ENCODE measurements around the gene CACNA1H. TPM values are rescaled to one million over a fixed set of nuclear protein-coding genes. Genes with fewer than 3 reads are reported as not detected.

The CACNA1H gene
- total and polyA plus RNA-seq, 2 of the 8 experiments (the other 6 are each of a cell fraction or from before 2014, with no cell fraction given), result 14.0 to 28.7 TPM

DNA sequence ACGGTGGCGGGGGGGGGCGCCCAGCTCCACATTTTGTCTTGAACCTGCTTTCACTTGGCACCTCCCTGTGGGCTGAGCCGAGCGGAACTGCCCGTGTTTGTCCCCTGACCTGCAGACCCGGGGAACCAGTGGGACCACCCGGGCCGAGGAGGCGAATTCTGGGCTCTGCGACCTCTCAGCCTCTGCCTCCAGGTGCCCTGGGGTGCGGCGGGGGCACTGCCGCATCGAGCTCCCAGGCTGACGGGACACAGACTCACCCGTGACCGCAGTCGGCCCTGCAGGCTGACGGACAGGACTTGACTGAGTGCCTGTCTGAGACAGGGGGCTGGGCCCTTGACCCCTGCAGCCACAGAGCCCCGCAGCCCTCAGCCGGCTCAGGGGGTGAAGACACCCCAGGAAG is 45.8 kb upstream of the CACNA1H start:
- CTCF ChIA-PET (ENCODE audit: partially characterized antibody), result interaction anchor here (1.0 to 2.6 kb wide), 6 partner anchors 16 to 104 kb away, joined by 3 to 12 read pairs (median 5); no protein-coding TSS in a partner anchor
- no peak for TF ChIP-seq KDM4A (IDR thresholded peaks at IDR 0.05; ENCODE audit: low read depth, low read length, severe bottlenecking)
- no peak for TF ChIP-seq POLR2A (IDR thresholded peaks at IDR 0.05; ENCODE audit: control extremely low read depth in 1 of 2, low read depth in 2 of 2, low read length in 2 of 2)
- no peak for TF ChIP-seq POLR2AphosphoS5 (IDR thresholded peaks at IDR 0.05; ENCODE audit: low read depth, low read length)
- TF ChIP-seq HDAC2 (IDR thresholded peaks at IDR 0.05; ENCODE audit: borderline replicate concordance in 1 of 2, low read depth in 2 of 2, low read length in 2 of 2), result no peak
- no peak for TF ChIP-seq GTF2F1 (IDR thresholded peaks at IDR 0.05; ENCODE audit: borderline replicate concordance, low read depth, low read length)
- peaks cover 0 to 12% (median 3%) of the 10 kb centered on the region in 4 experiments; a peak in 4 of 7 replicates for H3K4me1 ChIP-seq (replicated peaks in 1 of 4; ENCODE audit: control insufficient read depth in 3 of 4, insufficient read depth in 4 of 4, low read length in 3 of 4)
- H2BK15ac ChIP-seq (ENCODE audit: low read length), result no peak overlapping the region
- no peak overlapping the region for H4K8ac ChIP-seq (ENCODE audit: extremely low read depth, insufficient read depth, low read length)
- WGBS, 2 experiments (ENCODE audit: extremely low coverage in 1 of 2, insufficient coverage in 1 of 2, insufficient read length in 1 of 2, insufficient replicate concordance in 2 of 2, low coverage in 1 of 2, low lambda C conversion rate in 2 of 2, missing lambda C conversion rate in 1 of 2), result 89% methylated on average over 19 of the region's 22 CpGs; no CpG with 5 or more reads in 1 of the 2 experiments
- no peak overlapping the region for H3K23ac ChIP-seq (ENCODE audit: insufficient read length)
- H3K9ac ChIP-seq (replicated peaks in 1 of 4; ENCODE audit: extremely low read depth in 1 of 4, low read depth in 3 of 4, low read length in 3 of 4), result no peak overlapping the region
- POLR2A ChIA-PET (ENCODE audit: partially characterized antibody), result no interaction called here
- no peak overlapping the region for H4K91ac ChIP-seq (replicated peaks; ENCODE audit: insufficient read length, low read length)
- no peaks in the 10 kb centered on the region for H3K79me1 ChIP-seq (ENCODE audit: low read depth, low read length)
- H3K36me3 ChIP-seq (ENCODE audit: control insufficient read depth in 2 of 4, insufficient read depth in 4 of 4, low read length in 3 of 4), result no peaks in the 10 kb centered on the region
- no peak overlapping the region for H3K4me2 ChIP-seq (ENCODE audit: insufficient read depth in 1 of 2, low read depth in 2 of 2, low read length in 2 of 2)
- H2BK120ac ChIP-seq (replicated peaks; ENCODE audit: low read depth, low read length), result no peak overlapping the region
- H3K18ac ChIP-seq (ENCODE audit: extremely low read depth, low read length), result no peak overlapping the region
- no peak overlapping the region for H3K56ac ChIP-seq (replicated peaks; ENCODE audit: insufficient read length, low read depth, low read length)
- no peak overlapping the region for H2AFZ ChIP-seq (ENCODE audit: low read length)
- no peaks in the 10 kb centered on the region for H3K79me2 ChIP-seq (ENCODE audit: control insufficient read depth in 1 of 2, insufficient read depth in 2 of 2, low read length in 2 of 2)
- H3K4me3 ChIP-seq (ENCODE audit: extremely low read depth in 1 of 4, insufficient read depth in 2 of 4, low read depth in 3 of 4, low read length in 4 of 4), result no peak overlapping the region
- H2BK20ac ChIP-seq (ENCODE audit: low read length), result no peak overlapping the region
- H3K9me3 ChIP-seq (ENCODE audit: insufficient read depth in 2 of 2, low read depth in 1 of 2, low read length in 1 of 2), result no peaks in the 10 kb centered on the region
- no peak overlapping the region for H3K27ac ChIP-seq (ENCODE audit: low read depth, low read length)
- no peak overlapping the region for H3K4ac ChIP-seq (replicated peaks; ENCODE audit: insufficient read length, low read depth, low read length)
- no peak overlapping the region for H2BK12ac ChIP-seq (ENCODE audit: low read depth, low read length)
- no peak overlapping the region for H4K5ac ChIP-seq (ENCODE audit: insufficient read length, low read depth, low read length)
- FAIRE-seq, result no peak
- H3K27me3 ChIP-seq (replicated peaks in 1 of 4; ENCODE audit: control insufficient read depth in 3 of 4, extremely low read depth in 1 of 4, insufficient read depth in 3 of 4, low read length in 3 of 4), result peaks cover 0 to 12% (median 5%) of the 10 kb centered on the region in 4 experiments; a peak in 5 of 7 replicates
- H3K14ac ChIP-seq (ENCODE audit: insufficient read length), result no peak overlapping the region
- peaks cover 4% of the 10 kb centered on the region; the same call in 1 of the 2 replicates for H3K23me2 ChIP-seq (ENCODE audit: low read depth, low read length)
- DNase-seq (ENCODE audit: low read depth in 1 of 2, low spot score in 2 of 2), result no peak
- no peak overlapping the region for H2BK5ac ChIP-seq (ENCODE audit: low read depth, low read length)
- H2AK5ac ChIP-seq (ENCODE audit: low read depth, low read length), result no peak overlapping the region
- peaks cover 0 to 1% of the 10 kb centered on the region in 2 experiments for H4K20me1 ChIP-seq (replicated peaks in 1 of 2; ENCODE audit: control insufficient read depth in 1 of 2, insufficient read depth in 2 of 2, low read length in 2 of 2)
